SHP77 treated with DMSO at 0.1 percent for 48 hours (cell line): Measurements from ENCODE around the gene UBL7.

Experiments
- DNase-seq: peaks from one replicate; lab custom pipeline; 2025; lab: John Stamatoyannopoulos, UW

Gene UBL7

DNA sequence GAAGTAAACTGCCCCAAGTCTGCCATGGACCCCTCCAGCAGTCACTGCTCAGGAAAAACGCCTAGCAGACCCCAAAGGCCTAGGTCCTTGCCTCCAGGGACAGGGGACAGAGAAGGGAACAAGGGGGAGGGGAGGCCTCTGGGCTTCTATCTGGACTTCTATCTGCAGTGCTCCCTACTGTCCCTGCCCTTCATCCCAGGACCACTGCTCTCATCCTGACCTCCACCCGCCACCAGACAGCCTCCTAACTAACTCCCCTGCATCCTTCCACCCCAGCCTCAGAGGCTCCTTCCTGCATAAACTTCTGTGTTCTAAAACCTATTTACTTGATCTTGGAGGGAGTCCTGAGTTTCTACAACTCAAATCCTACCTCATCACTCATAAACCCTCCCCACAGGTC is 52.6 kb downstream of the UBL7 start:
- no peak for DNase-seq

DNA sequence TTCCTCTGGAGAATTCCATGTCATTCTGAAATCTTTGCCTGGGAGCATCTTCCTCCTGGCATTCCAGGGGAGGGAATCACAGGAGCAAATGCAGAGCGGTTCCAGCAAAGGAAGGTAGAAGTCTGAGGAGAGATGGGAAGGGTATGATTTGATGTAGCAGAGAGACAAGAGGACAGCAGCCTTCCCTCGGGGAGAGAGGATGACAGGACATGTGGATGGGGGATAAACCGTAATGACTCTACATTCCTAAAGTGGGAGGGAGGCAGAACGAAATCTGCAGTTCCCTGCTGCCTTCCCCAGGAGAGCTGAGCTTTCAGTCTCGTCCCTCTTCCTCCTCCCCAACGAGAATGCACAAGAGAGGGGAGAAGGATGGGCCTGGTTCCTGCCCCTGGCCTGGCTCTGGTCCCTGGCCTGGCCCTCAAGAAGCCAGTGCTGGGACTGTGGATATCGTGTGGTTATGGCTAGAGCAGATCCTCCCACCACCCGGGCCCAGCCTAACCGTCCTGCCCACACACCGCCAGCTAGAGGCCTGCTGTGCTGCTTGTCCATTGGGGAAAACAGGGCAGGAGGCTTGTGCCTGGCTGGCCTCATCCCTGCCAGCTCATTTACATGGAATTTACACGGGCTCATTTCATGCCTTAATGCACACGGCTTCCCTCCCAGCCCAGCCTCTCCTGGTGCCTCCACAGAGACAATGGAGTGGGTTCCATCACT is 53.8 kb downstream of the UBL7 start:
- no peak for DNase-seq

DNA sequence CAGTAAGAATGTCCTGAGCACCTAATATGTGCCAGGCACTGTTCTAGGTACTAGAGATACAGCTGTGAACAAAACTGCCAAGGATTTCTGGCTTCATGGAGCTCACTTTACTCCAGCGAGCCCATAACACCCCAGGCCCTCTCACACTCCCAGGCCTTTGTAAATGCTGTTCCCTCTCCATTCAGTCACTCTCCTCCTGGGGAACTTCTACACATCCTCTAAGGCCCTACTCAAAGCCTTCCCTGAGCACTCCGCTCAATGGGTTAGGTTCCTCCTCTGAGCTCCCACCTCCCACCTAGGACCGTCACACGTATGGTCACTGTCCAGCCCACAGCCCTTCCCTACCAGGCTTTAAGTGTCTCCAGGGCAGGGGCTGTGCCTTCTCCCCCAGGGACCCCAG is 54.4 kb downstream of the UBL7 start:
- no peak for DNase-seq

DNA sequence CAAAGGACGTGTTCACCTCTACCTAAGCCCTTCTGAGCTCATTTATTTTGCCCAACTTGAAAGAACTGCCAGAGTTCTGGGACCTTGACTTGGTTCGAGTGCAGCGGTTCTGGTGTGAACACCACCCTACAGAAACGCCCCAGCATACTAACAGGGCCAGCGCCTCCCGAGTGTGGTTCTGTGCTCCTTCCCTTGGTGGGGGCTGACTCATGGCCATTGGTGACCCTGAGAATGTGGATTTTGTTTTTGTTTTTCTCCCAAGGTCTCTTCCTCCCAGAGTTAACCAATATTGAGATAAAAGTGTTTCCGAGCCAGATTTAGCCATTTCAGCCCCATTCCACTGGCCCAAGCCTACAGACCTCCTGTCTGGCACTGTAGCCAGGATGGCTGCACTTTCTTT is 55.1 kb downstream of the UBL7 start:
- DNase-seq, result no peak

DNA sequence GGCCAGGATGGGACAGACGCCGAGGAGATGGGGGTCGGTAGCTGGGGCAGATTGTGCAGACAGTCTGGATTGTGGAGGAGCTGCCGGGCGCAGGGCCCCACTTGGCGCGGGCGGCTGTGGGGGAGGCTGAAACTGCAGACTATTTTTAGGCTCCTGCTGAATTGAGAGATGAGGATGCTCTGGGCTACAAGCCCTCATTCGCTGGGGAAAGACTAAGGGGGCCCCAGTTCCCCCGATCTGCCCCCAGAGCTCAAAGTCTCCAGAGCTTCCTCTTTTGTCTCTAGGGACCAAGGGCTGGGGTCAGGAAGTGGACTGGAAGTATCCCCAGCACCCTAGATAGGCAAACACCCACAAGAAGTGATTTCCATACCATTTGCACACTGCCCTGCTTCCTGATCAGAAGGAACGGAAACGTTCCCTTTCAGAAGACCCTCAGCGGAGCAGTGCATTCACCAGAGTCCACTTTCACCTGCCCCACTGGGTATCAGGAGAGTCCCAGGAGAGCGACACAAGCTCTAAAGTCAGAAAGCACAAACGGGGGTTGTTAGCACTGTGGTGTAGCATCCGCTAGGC is 56.9 kb downstream of the UBL7 start:
- no peak for DNase-seq

DNA sequence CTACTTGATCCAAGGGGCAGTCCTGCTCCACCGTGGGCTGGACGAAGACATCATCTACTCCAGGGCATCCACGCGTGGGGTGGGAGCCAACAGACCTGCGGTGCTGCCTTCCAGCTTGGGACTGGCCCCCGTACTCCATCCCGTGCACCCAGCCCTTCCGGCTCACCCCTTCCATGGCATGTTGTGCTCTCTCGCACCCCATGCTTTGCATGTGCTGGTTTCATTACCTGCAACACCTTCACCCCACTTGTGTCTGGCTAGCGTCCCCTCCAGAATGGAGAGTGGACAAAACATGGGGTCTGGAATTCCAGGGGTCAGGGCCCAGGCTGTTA is 57.4 kb downstream of the UBL7 start:
- DNase-seq, result no peak

DNA sequence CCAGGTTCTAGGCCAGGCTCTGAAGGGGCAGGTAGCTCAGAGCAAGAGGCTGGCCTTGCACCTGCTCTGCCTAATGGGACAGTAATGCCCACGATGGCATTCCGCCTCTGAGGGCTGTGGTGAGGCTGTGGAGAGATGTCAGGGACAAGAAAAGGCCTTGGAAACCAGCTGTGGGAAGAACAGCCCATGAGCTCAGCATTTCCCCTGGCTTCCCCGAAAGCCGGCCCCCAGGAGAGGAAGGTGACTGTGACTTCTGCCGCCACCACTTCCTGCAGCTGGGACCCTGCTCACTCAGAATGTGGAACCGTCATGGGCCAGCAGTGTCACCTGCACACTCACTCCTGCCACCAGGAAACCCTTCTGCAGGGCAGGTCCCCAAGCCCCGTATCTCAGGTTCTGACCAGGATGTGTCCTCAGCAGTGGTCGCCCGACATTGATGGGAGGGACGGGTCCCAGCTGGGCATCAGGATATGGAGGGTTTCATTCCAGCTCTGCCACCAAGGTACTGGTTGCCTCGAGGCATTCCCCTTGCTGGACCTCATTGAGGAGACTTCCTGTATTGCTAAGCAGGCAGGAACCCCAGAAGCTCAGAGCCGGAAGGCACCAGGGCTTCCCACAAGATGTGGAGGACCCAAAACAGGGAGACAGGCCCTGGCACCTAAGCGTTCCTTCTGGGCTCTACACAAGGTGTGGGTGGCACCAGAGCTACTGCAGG is 57.9 kb downstream of the UBL7 start:
- DNase-seq, result no peak

DNA sequence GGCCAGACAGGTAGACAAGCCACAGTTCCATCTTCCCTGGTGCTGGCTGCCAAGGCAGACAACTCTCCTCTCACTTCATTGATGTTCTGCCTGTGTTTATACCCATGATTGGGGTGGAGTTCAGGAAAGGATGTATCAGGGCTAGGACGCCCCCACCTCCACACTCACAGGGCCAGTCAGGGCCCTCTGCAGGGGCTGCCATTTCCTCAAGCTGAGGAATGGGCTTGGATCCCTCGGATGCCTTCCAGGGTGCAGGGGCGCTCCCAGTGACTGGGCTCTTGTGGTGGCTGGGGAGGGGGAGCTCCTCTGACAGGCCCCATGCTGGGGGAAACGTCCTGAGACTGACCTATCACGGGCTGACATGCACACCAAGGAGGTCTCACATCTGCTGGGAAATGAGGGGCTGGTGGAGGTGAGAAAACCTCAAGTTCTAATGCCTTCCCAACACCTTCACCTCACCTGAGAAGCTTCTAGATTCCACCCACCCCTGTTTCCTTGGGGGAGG is 58.6 kb downstream of the UBL7 start:
- no peak for DNase-seq

DNA sequence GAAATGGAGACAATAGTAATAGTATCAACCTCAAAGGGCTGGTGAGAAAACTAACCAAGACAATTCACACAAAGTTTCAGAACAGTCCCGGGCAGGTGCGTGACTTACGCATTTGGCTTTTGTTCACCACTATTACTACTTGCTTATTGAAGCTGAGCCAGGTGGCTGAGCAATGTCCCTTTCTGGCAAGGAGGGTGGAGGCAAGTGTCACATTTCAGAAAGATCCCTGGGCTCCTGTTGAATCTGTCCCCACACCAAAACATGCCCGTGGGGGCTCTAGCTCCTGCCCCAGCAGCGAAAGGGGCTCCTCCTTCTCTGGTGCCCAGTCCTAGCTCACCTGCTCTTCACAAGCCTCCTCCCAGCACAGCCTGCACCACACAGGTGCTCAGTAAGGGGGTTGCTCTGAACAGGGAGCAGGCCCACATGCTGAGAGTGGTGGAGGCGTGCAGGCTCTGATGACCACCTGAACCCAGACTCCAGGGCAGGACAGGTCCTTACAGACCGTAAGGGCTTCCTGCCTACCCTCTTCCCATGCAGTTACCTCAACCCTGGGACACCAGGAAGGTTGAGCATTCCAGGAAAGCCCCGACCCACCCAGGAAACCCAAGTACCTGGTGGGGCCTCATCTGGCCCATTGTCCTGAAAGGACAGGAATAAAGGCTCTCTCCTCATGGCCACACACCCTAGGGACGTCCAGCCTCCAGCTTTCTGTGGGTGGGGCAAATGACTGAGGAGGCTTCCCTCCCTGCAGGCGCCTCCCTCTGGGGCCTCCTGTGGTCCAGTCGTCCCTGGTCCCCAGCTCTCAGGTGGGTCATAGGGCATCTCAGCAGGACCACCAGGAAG is 59.8 kb downstream of the UBL7 start:
- DNase-seq, result no peak

DNA sequence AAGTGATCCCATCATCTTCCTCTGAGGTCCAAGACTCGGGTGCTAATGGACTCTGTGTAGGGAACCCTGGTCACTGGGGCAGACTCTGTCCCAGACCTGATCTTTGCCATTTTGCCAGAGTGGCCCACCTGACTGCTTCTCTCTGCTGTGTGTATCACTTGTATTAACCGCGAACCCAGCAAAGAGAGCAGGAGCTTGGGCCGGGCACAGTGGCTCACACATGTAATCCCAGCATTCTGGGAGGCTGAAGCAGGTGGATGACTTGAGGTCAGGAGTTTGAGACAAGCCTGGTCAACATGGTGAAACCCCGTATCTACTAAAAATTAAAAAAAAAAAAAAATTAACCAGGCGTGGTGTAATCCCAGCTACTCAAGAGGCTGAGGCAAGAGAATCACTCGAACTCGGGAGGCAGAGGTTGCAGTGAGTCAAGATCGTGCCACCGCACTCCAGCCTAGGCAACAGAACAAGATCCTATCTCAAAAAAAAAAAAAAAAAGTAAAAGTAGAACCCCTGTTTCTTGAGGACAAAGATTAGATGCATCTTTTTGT is 60.6 kb downstream of the UBL7 start:
- DNase-seq, result no peak

DNA sequence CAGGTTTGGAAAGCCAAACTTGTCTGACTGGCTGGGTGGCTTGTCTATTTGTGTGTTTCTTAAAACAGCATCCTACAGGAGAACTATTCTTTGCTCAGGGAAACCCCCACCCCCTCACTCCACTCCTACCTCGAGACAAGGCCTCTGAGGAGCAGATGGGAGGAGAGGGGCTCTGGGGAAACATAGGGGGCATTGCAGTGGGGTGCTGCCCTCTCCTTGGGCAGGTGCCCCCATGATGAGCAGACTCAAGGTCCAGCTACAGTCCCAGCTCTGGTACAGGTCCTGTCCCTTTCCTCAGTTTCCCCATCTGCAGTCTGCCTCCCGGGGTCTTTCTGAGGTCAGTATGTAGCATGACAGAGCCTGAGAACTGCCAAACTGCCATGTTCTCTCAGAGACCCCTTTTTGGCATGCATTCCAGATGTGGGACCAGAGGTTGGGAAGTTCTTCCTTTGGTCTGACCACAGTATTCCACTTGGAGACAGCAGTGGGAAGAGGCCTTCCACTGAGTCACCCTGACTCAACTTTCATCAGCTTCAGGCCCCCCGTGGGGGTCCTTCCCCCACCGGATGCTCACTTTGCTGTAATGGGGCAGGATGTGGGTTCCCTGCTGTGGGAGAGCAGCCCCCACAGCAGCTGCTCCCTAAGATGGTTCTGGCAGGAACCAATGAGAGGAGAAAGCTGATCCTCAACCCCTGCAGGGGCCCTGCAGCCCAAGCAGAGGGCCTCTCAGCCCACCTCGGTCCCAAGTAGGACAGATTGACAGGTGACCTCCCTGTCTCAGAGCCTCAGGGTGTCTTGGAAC is 61.2 kb downstream of the UBL7 start:
- no peak for DNase-seq

DNA sequence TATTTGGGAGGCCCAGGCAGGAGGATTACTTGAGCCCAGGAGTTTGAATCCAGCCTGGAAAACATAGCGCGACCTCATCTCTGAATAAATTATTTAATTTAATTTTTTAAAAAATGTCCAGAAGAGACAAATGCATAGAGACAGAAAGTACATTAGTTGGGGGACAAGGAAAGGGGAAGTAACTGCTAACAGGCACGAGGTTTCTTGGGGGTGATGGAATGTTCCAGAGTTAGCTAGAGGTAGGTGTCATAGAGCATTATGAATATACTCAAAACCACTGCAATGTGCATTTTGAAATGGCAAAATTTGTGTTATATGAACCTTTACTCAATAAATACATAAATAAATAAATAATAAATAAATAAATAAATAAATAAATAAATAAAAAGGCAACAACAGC is 61.9 kb downstream of the UBL7 start:
- DNase-seq, result no peak

DNA sequence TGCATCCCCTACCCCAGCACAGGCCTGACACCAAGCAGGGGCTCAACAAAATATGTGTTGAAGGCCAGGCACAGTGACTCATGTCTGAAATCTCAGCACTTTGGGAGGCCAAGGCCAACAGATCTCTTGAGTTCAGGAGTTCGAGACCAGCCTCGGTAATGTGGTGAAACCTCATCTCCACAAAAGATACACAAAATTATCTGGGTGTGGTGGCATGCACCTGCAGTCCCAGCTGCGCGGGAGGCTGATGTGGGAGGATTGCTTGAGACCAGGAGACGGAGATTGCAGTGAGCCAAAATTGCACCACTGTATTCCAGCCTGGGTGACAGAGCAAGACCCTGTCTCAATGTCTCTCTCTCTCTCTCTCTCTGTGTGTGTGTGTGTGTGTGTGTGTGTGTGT is 62.8 kb downstream of the UBL7 start:
- DNase-seq, result no peak

DNA sequence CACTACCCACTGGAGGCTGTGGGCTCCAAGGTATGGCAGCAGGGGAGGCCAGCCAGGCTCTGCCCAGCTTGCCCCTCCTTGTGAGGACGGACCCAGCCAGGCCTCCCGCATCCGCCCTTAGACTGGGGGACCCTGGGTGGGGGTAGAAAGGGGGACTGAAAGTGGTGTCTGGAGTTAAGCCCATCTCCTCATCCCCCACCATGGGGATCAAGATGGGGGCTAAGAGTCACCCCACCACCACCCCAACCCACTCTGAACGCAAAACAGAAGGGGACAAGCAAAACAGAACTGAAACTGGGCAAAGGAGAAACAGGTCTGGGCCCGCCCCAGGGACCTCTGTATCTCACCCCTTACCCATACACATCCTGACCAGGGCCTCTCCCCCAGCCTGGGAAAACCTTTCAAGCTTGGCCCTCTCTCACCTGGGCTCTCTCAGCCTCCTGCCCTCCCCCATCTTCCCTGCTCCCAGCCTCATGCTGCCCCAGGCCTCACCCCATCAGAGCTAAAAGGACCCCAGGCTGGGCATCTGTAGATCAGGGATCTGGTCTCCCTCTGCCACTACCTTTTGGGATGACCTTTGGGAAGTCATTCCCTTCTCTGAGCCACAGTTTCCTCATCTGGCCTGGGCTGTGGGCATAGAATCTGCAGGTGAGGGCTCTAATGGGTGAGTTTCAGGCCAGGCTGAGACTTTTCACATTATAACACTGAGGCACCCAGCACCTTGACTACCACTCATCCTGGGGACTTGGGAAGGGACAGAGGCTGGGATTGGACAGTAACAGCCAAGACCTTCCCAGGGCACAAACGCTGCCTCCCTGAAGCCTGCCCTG is 63.5 kb downstream of the UBL7 start:
- DNase-seq, result no peak

DNA sequence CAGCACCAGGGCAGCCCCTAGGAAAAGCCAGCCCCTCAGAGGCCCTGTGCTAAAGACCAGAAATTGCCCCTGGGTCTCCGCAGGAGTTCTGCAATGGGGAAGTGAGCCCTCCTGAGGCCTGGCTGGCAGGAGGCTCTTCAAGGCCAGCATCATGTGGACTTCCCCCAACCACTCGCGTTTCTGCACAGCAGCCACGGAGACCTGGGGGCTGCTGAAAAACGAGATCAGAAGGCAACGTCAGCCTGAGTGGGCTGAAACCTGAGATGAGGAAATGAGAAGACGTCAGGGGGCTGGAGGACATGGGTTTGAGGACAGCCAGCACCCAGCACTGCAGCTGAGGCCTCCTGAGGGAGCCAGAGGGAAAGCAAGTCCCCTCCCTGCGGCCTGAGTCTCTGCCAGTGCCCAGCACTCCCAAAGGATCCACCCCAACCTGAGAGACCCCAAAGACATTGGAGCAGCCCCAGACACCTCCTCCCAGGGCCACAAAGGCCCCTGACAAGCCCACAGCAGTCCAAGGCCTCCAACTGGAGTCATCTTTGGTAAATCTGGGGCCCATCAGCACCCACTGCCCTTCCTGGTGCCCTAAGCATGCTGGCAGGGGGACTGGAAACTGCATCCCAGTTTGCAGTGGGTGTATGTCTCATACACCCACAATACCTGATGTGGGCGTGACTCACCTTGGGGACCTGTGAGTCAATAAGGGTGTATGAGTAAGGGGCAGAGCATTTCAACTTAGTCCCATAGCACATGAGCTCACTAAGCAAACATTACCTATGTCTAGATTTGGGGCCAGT is 64.3 kb downstream of the UBL7 start:
- no peak for DNase-seq

DNA sequence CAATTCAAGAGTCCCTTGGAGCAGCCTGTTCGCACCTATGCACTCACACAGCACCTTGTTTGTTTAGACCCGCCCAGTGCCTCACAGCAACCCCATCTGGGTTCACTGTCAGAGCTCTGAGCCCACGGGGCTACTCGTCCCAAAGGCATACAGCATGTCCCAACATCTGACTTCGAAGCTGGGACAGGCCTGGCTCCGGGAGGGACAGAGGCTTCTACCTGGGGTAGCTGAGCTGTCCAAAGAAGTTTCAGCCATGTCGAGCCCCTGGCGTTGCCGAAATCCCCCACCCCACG is 64.9 kb downstream of the UBL7 start:
- DNase-seq, result no peak
